Activated CD8-positive, alpha-beta memory T cell treated with anti-CD3 and anti-CD28 coated beads, Interleukin-2, amount 50 U/mL, for 4 hours (primary cell): ENCODE results near the gene LRFN3.
"Not testable (repeated sequence)": the region's sequence is repeated elsewhere in the genome, so short reads cannot be mapped to it uniquely, and the experiment has no call there.

Experiments
- DNase-seq: peaks from one replicate; pipeline ENCODE4 v3.0.0-alpha.2; 2020

The LRFN3 gene

GRCh38 chr19:35978832-35979365 lies 42.7 kb downstream of the LRFN3 start:
- DNase-seq: no peak

GRCh38 chr19:35980997-35981396 lies 44.8 kb downstream of the LRFN3 start:
- DNase-seq: not testable (repeated sequence)

GRCh38 chr19:35983177-35983576 lies 47.0 kb downstream of the LRFN3 start:
- no peak for DNase-seq

- DNase-seq: no peak
Observed at GRCh38 chr19:35986111-35986510, 49.9 kb downstream of the LRFN3 start.

GRCh38 chr19:35986664-35987570 lies 50.7 kb downstream of the LRFN3 start:
- no peak for DNase-seq

GRCh38 chr19:35987571-35987896 lies 51.4 kb downstream of the LRFN3 start:
- no peak for DNase-seq

GRCh38 chr19:35988824-35989223 lies 52.6 kb downstream of the LRFN3 start:
- no peak for DNase-seq

GRCh38 chr19:35990156-35990555 lies 54.0 kb downstream of the LRFN3 start:
- DNase-seq: no peak

GRCh38 chr19:35990771-35991730 lies 54.9 kb downstream of the LRFN3 start:
- no peak for DNase-seq

GRCh38 chr19:35991731-35992450 lies 55.7 kb downstream of the LRFN3 start:
- no peak for DNase-seq

GRCh38 chr19:35992907-35993765 lies 57.0 kb downstream of the LRFN3 start:
- DNase-seq: no peak

GRCh38 chr19:35993923-35994598 lies 57.9 kb downstream of the LRFN3 start:
- no peak for DNase-seq
